ENCODE data around the gene TMC3. TPM values are rescaled to one million over a fixed set of nuclear protein-coding genes. Genes with fewer than 3 reads are reported as not detected.

TMC3 gene
- total and polyA plus RNA-seq, 10 of the 15 experiments (the other 5 are each of a cell fraction or from before 2014, with no cell fraction given) = 0.03 to 0.04 (median 0.04) TPM; not detected in 7

- H3K27ac ChIP-seq (ENCODE audit: control insufficient read depth, insufficient read depth) = no peak overlapping the region
- no TSS peak for BruUV-seq (replicated peaks)
- FAIRE-seq = no peak
- H3K27me3 ChIP-seq (replicated peaks in 1 of 2; ENCODE audit: control insufficient read depth in 2 of 2, insufficient read depth in 2 of 2, low read length in 1 of 2) = no peaks in the 10 kb centered on the region
- H2AFZ ChIP-seq (ENCODE audit: control insufficient read depth, low read depth, low read length) = no peak overlapping the region
- no peaks in the 10 kb centered on the region for H3K36me3 ChIP-seq (ENCODE audit: control insufficient read depth in 2 of 2, insufficient read depth in 2 of 2, low read length in 1 of 2)
- in situ Hi-C loops (cut with MboI) = loop anchor here (10.0 to 25.0 kb wide), 3 partner anchors 757 to 1924 kb away; partner anchors contain the start of genes HDGFL3 and MEX3B
- H4K20me1 ChIP-seq (ENCODE audit: control insufficient read depth, insufficient read depth) = no peaks in the 10 kb centered on the region
- 96% methylated on average over 3 of the region's 3 CpGs for WGBS (ENCODE audit: insufficient coverage, insufficient replicate concordance, low lambda C conversion rate, missing lambda C conversion rate)
- POLR2A ChIA-PET = interaction anchor here (3.0 kb wide), 1 partner anchor 13 kb away, joined by 26 read pairs; no protein-coding TSS in a partner anchor
- CTCF ChIA-PET = interaction anchor here (1.0 to 2.5 kb wide), 6 partner anchors 9 to 49 kb away, joined by 3 to 14 read pairs (median 8); no protein-coding TSS in a partner anchor
- no peak overlapping the region for H3K4me2 ChIP-seq (ENCODE audit: control insufficient read depth, insufficient read depth)
- no peak overlapping the region for H3K4me3 ChIP-seq
- H3K4me1 ChIP-seq (ENCODE audit: control insufficient read depth, insufficient read depth, low read length) = peaks cover 52% of the 10 kb centered on the region
- no peak for ATAC-seq
- TF ChIP-seq SKIL (IDR thresholded peaks at IDR 0.05; ENCODE audit: low read depth, poor library complexity, severe bottlenecking) = no peak
- no peak for TF ChIP-seq PAX5 (IDR thresholded peaks at IDR 0.05; ENCODE audit: borderline replicate concordance, low read depth, low read length)
- no peak for TF ChIP-seq EGR1 (IDR thresholded peaks at IDR 0.05; ENCODE audit: borderline replicate concordance in 1 of 2, low read depth in 2 of 2, low read length in 2 of 2)
- no peak for TF ChIP-seq CHD4 (IDR thresholded peaks at IDR 0.05)
- no peak for TF ChIP-seq CREM (IDR thresholded peaks at IDR 0.05; ENCODE audit: low read depth)
- H3K9ac ChIP-seq (ENCODE audit: control insufficient read depth, insufficient read depth, low read length) = no peak overlapping the region
- no peaks in the 10 kb centered on the region; the same call in 2 of the 3 replicates for H3K9me3 ChIP-seq (replicated peaks; ENCODE audit: control insufficient read depth, insufficient read depth, low read length)
- H3K79me2 ChIP-seq (ENCODE audit: control insufficient read depth, insufficient read depth, low read length) = peaks cover 5% of the 10 kb centered on the region
- intact Hi-C loops (cut with micrococcal nuclease; ENCODE audit: unreplicated experiment) = no loop called here
- RAD21 ChIA-PET (ENCODE audit: unreplicated experiment) = interaction anchor here (1.3 to 2.5 kb wide), 3 partner anchors 8 to 13 kb away, joined by 4 to 13 read pairs (median 5); no protein-coding TSS in a partner anchor
- DNase-seq (ENCODE audit: low read depth, low spot score) = no peak
- SMC1A ChIA-PET (ENCODE audit: uncharacterized antibody, unreplicated experiment) = interaction anchor here (1.0 to 3.0 kb wide), 4 partner anchors 7 to 16 kb away, joined by 3 to 24 read pairs (median 12); no protein-coding TSS in a partner anchor
Observed at GRCh38 chr15:81288040-81288439, 86.0 kb downstream of the TMC3 start.
